GM12892 (cell line): ENCODE measurements around the gene RAPGEF2.

Experiments
- POLR2AphosphoS5 ChIP-seq: IDR thresholded peaks from 2 replicates; pipeline ENCODE4 v1.6.1; 2011; ENCODE audit warnings: low read depth, low read length, control low read depth
- TAF1 ChIP-seq: IDR thresholded peaks from 2 replicates; pipeline ENCODE4 v1.6.1; 2011; ENCODE audit warnings: low read depth, mild to moderate bottlenecking, control low read depth, low read length, borderline replicate concordance

DNA sequence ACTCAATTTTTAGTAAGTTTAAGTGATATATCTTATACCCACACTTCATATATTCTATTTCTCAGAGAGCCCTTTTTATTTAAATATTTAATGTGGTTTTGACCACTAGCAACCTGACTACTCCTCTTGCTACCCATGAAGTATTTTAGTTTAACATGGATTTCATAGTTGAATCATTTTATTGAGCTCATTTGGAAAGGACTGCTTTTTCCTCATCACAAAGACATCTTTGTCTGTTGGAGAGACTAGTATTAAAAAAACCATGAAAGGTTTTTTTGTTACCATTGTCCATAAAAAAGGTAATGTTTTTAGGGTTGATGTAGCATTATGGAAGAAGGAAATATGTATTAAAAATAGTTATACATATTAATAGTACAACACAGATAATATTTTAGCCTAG is 139.5 kb downstream of the RAPGEF2 start:
- TF ChIP-seq TAF1 (no peak), POLR2AphosphoS5 (no peak)
